Kidney epithelial cell (primary cell): ENCODE results near the gene TSPAN12. TPM values are rescaled to one million over a fixed set of nuclear protein-coding genes. Genes with fewer than 3 reads are reported as not detected.

ENCODE experiments used
- DNase-seq: peaks from one replicate; pipeline ENCODE4 v3.0.0-alpha.2; 2010; ENCODE audit warnings: low read depth
- H3K27me3 ChIP-seq: 2 replicates; pipeline ENCODE4 v1.6.0; 2011; ENCODE audit warnings: low read length; ENCODE audit not compliant: control insufficient read depth, insufficient read depth
- H3K36me3 ChIP-seq: 2 replicates; pipeline ENCODE4 v1.5.1; 2011; ENCODE audit warnings: low read length; ENCODE audit not compliant: control insufficient read depth, insufficient read depth
- H3K4me3 ChIP-seq: 2 replicates; pipeline ENCODE4 v1.5.1; 2011; ENCODE audit warnings: low read depth, mild to moderate bottlenecking, control low read depth, low read length
- total RNA-seq: library from RNA; depleted of rRNA; stranded (reverse); fragments of >200 nt; gene quantifications from 2 replicates; pipeline ENCODE4 v1.2.3, GENCODE V29; 2015
- TF ChIP-seq, protein P1 (sequence below): IDR thresholded peaks from 2 replicates; pipeline ENCODE4 v1.5.1; 2011; ENCODE audit warnings: mild to moderate bottlenecking, moderate library complexity, low read length, control low read depth, inconsistent platforms; ENCODE audit not compliant: insufficient read depth, poor library complexity, severe bottlenecking

Gene TSPAN12
- total RNA-seq, 1 donor from 2014 or later: 10.9 TPM

DNA sequence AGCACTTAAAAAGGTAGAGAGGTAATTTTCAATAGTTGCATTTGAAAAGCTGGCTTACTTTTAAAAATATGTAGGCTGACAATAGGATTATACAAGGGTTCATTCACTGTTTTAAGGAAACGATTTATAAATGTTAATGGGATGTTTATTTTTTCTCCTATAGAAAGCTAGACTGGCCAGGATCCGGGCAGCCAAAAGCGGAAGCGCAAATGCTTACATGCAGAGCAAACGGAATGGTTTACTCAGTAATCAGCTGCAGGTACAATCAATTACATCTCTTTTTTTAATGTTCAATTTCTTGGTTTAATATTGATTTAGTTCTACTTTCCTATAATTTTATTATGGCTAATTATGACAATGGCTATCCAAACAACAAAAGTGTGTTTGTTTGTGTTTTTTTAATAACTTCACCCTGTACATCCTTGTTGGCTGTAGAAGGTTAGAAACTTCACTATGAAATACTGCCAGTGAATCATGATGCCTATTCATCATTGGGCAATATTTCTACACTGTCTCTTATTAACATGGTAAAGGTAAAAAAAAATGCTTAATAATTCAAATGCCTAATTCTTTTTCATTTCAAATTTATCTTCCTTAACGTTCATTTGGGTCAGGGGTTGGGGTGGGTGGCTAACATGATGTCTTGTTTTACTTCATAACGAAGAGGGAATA is 116.4 kb downstream of the TSPAN12 start:
- no peaks in the 10 kb centered on the region for H3K27me3 ChIP-seq
- DNase-seq: no peak
- H3K4me3 ChIP-seq: no peak overlapping the region
- no peaks in the 10 kb centered on the region for H3K36me3 ChIP-seq
- TF ChIP-seq, protein P1, sequence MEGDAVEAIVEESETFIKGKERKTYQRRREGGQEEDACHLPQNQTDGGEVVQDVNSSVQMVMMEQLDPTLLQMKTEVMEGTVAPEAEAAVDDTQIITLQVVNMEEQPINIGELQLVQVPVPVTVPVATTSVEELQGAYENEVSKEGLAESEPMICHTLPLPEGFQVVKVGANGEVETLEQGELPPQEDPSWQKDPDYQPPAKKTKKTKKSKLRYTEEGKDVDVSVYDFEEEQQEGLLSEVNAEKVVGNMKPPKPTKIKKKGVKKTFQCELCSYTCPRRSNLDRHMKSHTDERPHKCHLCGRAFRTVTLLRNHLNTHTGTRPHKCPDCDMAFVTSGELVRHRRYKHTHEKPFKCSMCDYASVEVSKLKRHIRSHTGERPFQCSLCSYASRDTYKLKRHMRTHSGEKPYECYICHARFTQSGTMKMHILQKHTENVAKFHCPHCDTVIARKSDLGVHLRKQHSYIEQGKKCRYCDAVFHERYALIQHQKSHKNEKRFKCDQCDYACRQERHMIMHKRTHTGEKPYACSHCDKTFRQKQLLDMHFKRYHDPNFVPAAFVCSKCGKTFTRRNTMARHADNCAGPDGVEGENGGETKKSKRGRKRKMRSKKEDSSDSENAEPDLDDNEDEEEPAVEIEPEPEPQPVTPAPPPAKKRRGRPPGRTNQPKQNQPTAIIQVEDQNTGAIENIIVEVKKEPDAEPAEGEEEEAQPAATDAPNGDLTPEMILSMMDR: no peak

DNA sequence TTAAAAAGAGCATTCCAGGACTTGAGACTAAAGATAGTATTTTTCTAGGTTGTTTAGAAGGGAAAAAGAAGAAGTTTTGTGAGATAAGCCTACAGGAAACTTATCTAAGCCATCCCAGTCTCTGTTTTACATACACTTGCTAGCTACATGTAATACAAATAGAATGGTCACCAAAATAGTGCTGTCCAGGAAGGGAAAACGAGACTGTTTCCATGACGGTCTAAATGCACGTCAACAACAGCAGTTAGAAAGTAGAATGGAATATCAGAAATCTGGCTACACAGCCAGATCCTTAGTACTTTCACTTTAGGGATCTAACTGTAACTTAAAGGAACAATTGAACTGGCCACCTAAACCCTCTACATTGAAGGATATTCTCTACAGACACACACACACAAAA is 117.6 kb downstream of the TSPAN12 start:
- H3K4me3 ChIP-seq: no peak overlapping the region
- DNase-seq: no peak
- TF ChIP-seq, protein P1: no peak
- no peaks in the 10 kb centered on the region for H3K27me3 ChIP-seq
- no peaks in the 10 kb centered on the region for H3K36me3 ChIP-seq

DNA sequence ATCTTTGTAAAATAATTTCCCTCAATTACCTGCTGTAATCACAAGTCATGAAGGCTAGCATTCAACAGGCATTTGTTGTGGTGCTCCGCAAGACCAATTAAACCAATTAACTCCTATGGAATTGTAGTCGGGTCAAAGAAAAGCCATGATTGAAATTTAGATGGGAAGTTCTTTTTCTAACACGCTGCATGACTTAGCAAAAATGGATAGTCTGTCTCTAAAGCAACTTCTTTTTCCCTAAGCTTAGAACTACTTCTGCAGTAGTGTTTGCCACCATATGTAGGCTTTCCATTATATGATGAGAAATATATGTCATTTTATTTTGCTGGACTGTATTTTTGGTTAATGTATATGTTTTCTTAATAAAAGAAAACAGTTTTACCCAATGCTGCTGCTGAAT is 119.1 kb downstream of the TSPAN12 start:
- H3K27me3 ChIP-seq: no peaks in the 10 kb centered on the region
- no peaks in the 10 kb centered on the region for H3K36me3 ChIP-seq
- TF ChIP-seq, protein P1: no peak
- no peak overlapping the region for H3K4me3 ChIP-seq
- DNase-seq: no peak

Other genes starting within 250 kb of the TSPAN12 start
- 12.7 and 13.2 TPM in 2 replicates for gene ING3, start 92.6 kb upstream of the TSPAN12 start, total RNA-seq
- 3.1 and 3.2 TPM in 2 replicates for gene CPED1, start 130.6 kb upstream of the TSPAN12 start, total RNA-seq